ENCODE data around the gene ZNF37A. TPM values are rescaled to one million over a fixed set of nuclear protein-coding genes. Genes with fewer than 3 reads are reported as not detected.

The ZNF37A gene
- total RNA-seq, 6 donors from 2014 or later: 10.7 to 49.2 (median 17.3) TPM

GRCh38 chr10:38093816-38094157 lies 350 bp upstream of the ZNF37A start:
- TF ChIP-seq EP300 (IDR thresholded peaks at IDR 0.05) (no peak), POLR2AphosphoS5 (IDR thresholded peaks at IDR 0.05) (peak in 1 of 2 donors; percentile 11), CTCF (IDR thresholded peaks at IDR 0.05) (peak in 1 of 6 experiments; percentile 16)
- WGBS, 2 donors: 17 to 26% methylated on average over 16 of the region's 16 CpGs
- Histone ChIP-seq H3K27me3 (no peaks in the 10 kb centered on the region), H3K9me3 (peaks cover 0 to under 1% (median 0%) of the 10 kb centered on the region in 4 donors), H3K36me3 (peaks cover 11 to 31% (median 18%) of the 10 kb centered on the region in 4 donors), H3K27ac (peak overlapping the region; percentile 72 to 92 (median 90)), H3K4me3 (peak overlapping the region; percentile 68 to 88 (median 76)), H3K4me1 (peaks cover 6 to 17% (median 11%) of the 10 kb centered on the region in 4 donors)
- DNase-seq: peak; percentile 25 to 88
- ATAC-seq (ENCODE audit: low FRiP score in 2 of 2): peak in 1 of 2 donors; percentile 47

- WGBS, 2 donors: 51 to 93% methylated on average over 11 to 21 of the region's 21 CpGs
- DNase-seq (no peak), ATAC-seq (ENCODE audit: low FRiP score in 2 of 2) (no peak)
- Histone ChIP-seq H3K27ac (peak overlapping the region; percentile 72 to 92 (median 90)), H3K4me1 (peaks cover 6 to 17% (median 11%) of the 10 kb centered on the region in 4 donors), H3K4me3 (peak overlapping the region; percentile 68 to 88 (median 76)), H3K9me3 (peaks cover 0 to 8% (median 3%) of the 10 kb centered on the region in 4 donors), H3K27me3 (no peaks in the 10 kb centered on the region), H3K36me3 (peaks cover 11 to 43% (median 22%) of the 10 kb centered on the region in 4 donors)
- no peak for TF ChIP-seq POLR2A (IDR thresholded peaks at IDR 0.05)
- no peak for TF ChIP-seq EP300 (IDR thresholded peaks at IDR 0.05)
- TF ChIP-seq CTCF (IDR thresholded peaks at IDR 0.05): no peak
- TF ChIP-seq POLR2AphosphoS5 (IDR thresholded peaks at IDR 0.05): no peak
Measured at GRCh38 chr10:38094927-38095574, 914 bp downstream of the ZNF37A start.

GRCh38 chr10:38102880-38103279 lies 8.7 kb downstream of the ZNF37A start:
- DNase-seq: no peak
- no peaks in the 10 kb centered on the region for H3K27me3 ChIP-seq
- H3K9me3 ChIP-seq: peaks cover 9 to 63% (median 53%) of the 10 kb centered on the region in 4 donors
- ATAC-seq (ENCODE audit: low FRiP score in 2 of 2): no peak
- H3K4me1 ChIP-seq: no peaks in the 10 kb centered on the region
- TF ChIP-seq POLR2AphosphoS5 (IDR thresholded peaks at IDR 0.05) (no peak), CTCF (IDR thresholded peaks at IDR 0.05) (no peak), POLR2A (IDR thresholded peaks at IDR 0.05) (no peak), EP300 (IDR thresholded peaks at IDR 0.05) (no peak)
- no peak overlapping the region for H3K4me3 ChIP-seq
- H3K36me3 ChIP-seq: peaks cover 5 to 72% (median 46%) of the 10 kb centered on the region in 4 donors
- no peak overlapping the region for H3K27ac ChIP-seq
- WGBS, 2 donors: 84 to 94% methylated on average over 1 of the region's 1 CpG

- no peak for DNase-seq
- WGBS, 2 donors: 94 to 97% methylated on average over 3 of the region's 3 CpGs
- Histone ChIP-seq H3K4me3 (no peak overlapping the region), H3K36me3 (peaks cover 5 to 63% (median 43%) of the 10 kb centered on the region in 4 donors), H3K4me1 (no peaks in the 10 kb centered on the region), H3K27ac (no peak overlapping the region), H3K9me3 (peaks cover 12 to 71% (median 61%) of the 10 kb centered on the region in 4 donors), H3K27me3 (no peaks in the 10 kb centered on the region)
- TF ChIP-seq CTCF (IDR thresholded peaks at IDR 0.05): no peak
- TF ChIP-seq POLR2A (IDR thresholded peaks at IDR 0.05): no peak
- TF ChIP-seq POLR2AphosphoS5 (IDR thresholded peaks at IDR 0.05): no peak
- no peak for TF ChIP-seq EP300 (IDR thresholded peaks at IDR 0.05)
- ATAC-seq (ENCODE audit: low FRiP score in 2 of 2): no peak
Measured at GRCh38 chr10:38103756-38104155, 9.6 kb downstream of the ZNF37A start.

- Histone ChIP-seq H3K27me3 (no peaks in the 10 kb centered on the region), H3K36me3 (peaks cover 13 to 43% (median 37%) of the 10 kb centered on the region in 4 donors), H3K27ac (no peak overlapping the region), H3K9me3 (peaks cover 65 to 99% (median 89%) of the 10 kb centered on the region in 4 donors), H3K4me3 (no peak overlapping the region), H3K4me1 (no peaks in the 10 kb centered on the region)
- no peak for TF ChIP-seq POLR2A (IDR thresholded peaks at IDR 0.05)
- no peak for TF ChIP-seq POLR2AphosphoS5 (IDR thresholded peaks at IDR 0.05)
- no peak for TF ChIP-seq CTCF (IDR thresholded peaks at IDR 0.05)
- no peak for TF ChIP-seq EP300 (IDR thresholded peaks at IDR 0.05)
- DNase-seq (no peak), ATAC-seq (ENCODE audit: low FRiP score in 2 of 2) (no peak)
- WGBS, 2 donors: 89 to 94% methylated on average over 2 of the region's 2 CpGs
Measured at GRCh38 chr10:38112159-38112558, 18.0 kb downstream of the ZNF37A start.

Measured in upper lobe of left lung (tissue), 6 donors.